Testis (tissue), 3 donors: ENCODE data around the gene ALOXE3. TPM values are rescaled to one million over a fixed set of nuclear protein-coding genes. Genes with fewer than 3 reads are reported as not detected.

Experiments
- DNase-seq: peaks from one replicate; pipeline ENCODE4 v3.0.0-alpha.2; 2019
- H3K27ac ChIP-seq, 2 donors: fragments of 200-600 bp; sonication (generic); one replicate each; pipeline ENCODE4 v1.5.1; 2019
- H3K27me3 ChIP-seq: fragments of 200-600 bp; sonication (generic); one replicate; pipeline ENCODE4 v1.5.1; 2019
- H3K36me3 ChIP-seq: fragments of 200-600 bp; sonication (generic); one replicate; pipeline ENCODE4 v1.5.1; 2017; ENCODE audit warnings: low read depth; ENCODE audit errors: missing control alignments
- H3K4me1 ChIP-seq: fragments of 200-600 bp; sonication (generic); one replicate; pipeline ENCODE4 v1.5.1; 2019
- H3K4me3 ChIP-seq, 2 donors: fragments of 200-600 bp; sonication (generic); one replicate each; pipeline ENCODE4 v1.5.1; 2017 to 2019
- H3K9me3 ChIP-seq: fragments of 200-600 bp; sonication (generic); one replicate; pipeline ENCODE4 v1.5.1; 2017
- POLR2A ChIP-seq: fragments of 450-650 bp; IDR thresholded peaks from one replicate; pipeline ENCODE4 v1.6.1; 2017; ENCODE audit warnings: antibody characterized with exemption, mild to moderate bottlenecking, moderate library complexity
- WGBS, 2 donors: methylation state at CpG; one replicate each; pipeline ENCODE4 v1.1.5; 2018; 5-methylcytosine and 5-hydroxymethylcytosine counted together
- intact Hi-C: fragments of 100-400 bp; cut with DNase I; formaldehyde crosslinking; loops from one replicate; pipeline ENCODE4 v1.15.1; 2023; ENCODE audit warnings: low total_unique reads
- polyA plus RNA-seq: library from polyadenylated mRNA; stranded (reverse); fragments of 350-450 nt; fragmentation: Illumina TruSeq; extraction: RNeasy Lipid Tissue Mini Kit (QIAGEN cat#74804); gene quantifications from one replicate; pipeline ENCODE4 v1.2.3, GENCODE V29; 2014; ENCODE audit warnings: low read depth, low replicate concordance; ENCODE audit not compliant: insufficient read depth
- total RNA-seq, 2 donors: library from RNA; depleted of rRNA; stranded (reverse); fragments of >200 nt; gene quantifications; one replicate each; pipeline ENCODE4 v1.2.3, GENCODE V29; 2016
- TF ChIP-seq, protein P1 (sequence below), 3 experiments: fragments of 450-650 bp in 2 of 3; fragments of 200-600 bp in 1 of 3; sonication (generic) in 1 of 3; IDR thresholded peaks; one replicate each; pipeline ENCODE4 v1.5.1; 2016 to 2019; ENCODE audit warnings: antibody characterized with exemption in 3 of 3, mild to moderate bottlenecking in 2 of 3, moderate library complexity in 1 of 3

ALOXE3 gene
- total and polyA plus RNA-seq, 3 donors from 2014 or later: 2.2 to 4.3 (median 2.7) TPM

DNA sequence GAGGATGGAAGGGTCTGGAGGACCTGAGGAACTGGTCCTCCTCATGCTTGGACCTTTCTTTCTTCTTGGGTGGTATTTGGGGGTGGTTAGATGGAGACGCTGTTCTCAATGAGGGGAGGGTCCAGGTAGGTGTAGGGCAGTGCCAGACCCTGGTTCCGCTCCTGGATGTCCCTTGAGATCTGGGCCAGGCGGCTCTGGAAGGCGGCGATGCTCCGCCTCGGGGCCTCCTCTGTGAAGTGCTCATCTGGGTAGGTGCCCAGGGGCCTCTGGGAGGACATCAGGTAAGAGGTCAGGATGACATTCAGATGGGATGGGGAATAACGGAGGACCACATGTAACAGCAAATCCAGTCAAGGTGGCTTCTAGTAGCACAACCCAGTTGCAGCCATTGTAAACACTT is 21.8 kb downstream of the ALOXE3 start:
- TF ChIP-seq POLR2A: no peak
- TF ChIP-seq, protein P1, sequence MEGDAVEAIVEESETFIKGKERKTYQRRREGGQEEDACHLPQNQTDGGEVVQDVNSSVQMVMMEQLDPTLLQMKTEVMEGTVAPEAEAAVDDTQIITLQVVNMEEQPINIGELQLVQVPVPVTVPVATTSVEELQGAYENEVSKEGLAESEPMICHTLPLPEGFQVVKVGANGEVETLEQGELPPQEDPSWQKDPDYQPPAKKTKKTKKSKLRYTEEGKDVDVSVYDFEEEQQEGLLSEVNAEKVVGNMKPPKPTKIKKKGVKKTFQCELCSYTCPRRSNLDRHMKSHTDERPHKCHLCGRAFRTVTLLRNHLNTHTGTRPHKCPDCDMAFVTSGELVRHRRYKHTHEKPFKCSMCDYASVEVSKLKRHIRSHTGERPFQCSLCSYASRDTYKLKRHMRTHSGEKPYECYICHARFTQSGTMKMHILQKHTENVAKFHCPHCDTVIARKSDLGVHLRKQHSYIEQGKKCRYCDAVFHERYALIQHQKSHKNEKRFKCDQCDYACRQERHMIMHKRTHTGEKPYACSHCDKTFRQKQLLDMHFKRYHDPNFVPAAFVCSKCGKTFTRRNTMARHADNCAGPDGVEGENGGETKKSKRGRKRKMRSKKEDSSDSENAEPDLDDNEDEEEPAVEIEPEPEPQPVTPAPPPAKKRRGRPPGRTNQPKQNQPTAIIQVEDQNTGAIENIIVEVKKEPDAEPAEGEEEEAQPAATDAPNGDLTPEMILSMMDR (IDR thresholded peaks at IDR 0.05): no peak
- no peaks in the 10 kb centered on the region for H3K9me3 ChIP-seq
- intact Hi-C loops: no loop called here
- DNase-seq: no peak
- 81 to 93% methylated on average over 7 to 8 of the region's 8 CpGs for WGBS, 2 donors
- no peaks in the 10 kb centered on the region for H3K27me3 ChIP-seq
- H3K36me3 ChIP-seq: no peaks in the 10 kb centered on the region
- H3K27ac ChIP-seq: no peak overlapping the region
- no peaks in the 10 kb centered on the region for H3K4me1 ChIP-seq
- no peak overlapping the region for H3K4me3 ChIP-seq

DNA sequence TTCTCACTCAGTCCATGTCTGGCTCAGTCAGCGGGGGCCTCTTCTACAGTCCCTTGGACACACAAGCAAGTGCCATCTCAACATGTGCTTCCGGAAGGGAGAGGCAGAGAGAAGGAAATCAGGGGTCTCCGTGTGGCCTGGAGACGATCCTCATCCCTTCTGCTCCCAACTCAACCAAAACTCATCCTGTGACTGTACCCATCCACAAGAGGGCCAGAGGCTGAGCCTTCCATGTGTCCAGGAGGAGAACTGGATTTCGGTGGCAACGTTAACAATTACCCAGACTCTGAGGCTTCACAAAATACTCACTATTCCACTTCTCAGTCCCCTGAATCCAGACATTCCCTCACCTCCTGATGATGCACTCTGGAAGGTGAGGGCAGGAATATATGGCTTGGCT is 23.0 kb downstream of the ALOXE3 start:
- Histone ChIP-seq H3K9me3 (no peaks in the 10 kb centered on the region), H3K4me1 (no peaks in the 10 kb centered on the region), H3K27me3 (no peaks in the 10 kb centered on the region), H3K4me3 (no peak overlapping the region), H3K36me3 (no peaks in the 10 kb centered on the region), H3K27ac (no peak overlapping the region)
- no peak for DNase-seq
- intact Hi-C loops: no loop called here
- WGBS, 2 donors: 67 to 81% methylated on average over 6 of the region's 6 CpGs
- TF ChIP-seq, protein P1 (IDR thresholded peaks at IDR 0.05): no peak
- TF ChIP-seq POLR2A: no peak

DNA sequence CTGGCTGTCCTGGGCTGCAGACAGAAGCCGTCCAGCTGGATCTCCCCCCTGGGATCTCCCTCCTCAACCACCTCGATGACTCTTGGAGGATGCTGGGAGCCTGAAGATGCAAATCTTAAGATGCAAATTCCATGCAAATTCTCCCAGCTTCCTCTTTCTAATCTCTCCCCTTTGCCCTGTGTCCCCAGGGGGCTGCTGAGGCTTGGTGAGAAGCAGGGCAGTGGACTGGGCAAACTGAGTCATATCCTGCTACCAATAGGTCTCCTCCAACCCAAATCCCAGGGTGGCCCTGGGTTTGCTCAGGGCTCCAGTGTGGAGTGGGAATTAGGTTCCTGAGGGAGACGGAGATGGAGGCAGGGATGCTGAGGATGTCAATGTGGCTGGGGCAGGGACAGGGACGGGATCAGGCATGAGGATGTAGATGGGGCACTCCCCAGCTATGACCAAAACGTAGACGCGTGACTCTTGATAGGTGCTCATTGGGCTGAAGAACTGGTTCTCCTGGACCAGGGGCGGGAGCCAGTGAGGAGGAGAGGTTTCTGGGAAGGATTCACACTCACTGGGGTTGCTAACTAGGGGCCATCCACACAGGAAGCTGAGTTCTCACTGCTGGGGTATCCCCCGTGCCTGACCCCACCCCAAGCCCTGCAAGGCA is 27.2 kb downstream of the ALOXE3 start:
- no peaks in the 10 kb centered on the region for H3K4me1 ChIP-seq
- H3K27ac ChIP-seq: no peak overlapping the region
- no peak for DNase-seq
- no peaks in the 10 kb centered on the region for H3K27me3 ChIP-seq
- TF ChIP-seq, protein P1 (IDR thresholded peaks at IDR 0.05): no peak
- TF ChIP-seq POLR2A: no peak
- intact Hi-C loops: no loop called here
- H3K9me3 ChIP-seq: no peaks in the 10 kb centered on the region
- WGBS, 2 donors: 62 to 80% methylated on average over 8 to 9 of the region's 9 CpGs
- no peak overlapping the region for H3K4me3 ChIP-seq
- no peaks in the 10 kb centered on the region for H3K36me3 ChIP-seq

DNA sequence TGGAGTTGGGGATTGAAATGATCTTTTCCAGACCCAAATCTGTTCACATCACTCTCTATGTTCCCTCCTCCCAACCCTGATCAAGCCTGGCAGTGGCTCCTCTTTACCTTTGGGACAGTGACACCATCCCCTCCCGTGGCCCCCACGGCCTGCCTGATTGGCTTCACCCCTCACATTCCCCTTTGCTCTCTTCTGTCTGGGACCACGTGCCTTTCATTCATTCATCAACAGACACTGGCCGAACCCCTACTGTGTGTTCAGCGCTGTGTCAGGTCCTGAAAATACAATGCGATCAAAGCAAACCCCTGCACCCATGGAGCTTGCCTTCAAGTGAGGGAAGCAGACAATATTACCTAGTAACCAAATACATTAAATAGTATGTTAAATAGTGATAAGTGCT is 28.6 kb downstream of the ALOXE3 start:
- H3K9me3 ChIP-seq: no peaks in the 10 kb centered on the region
- no peak for DNase-seq
- 77 to 79% methylated on average over 6 of the region's 6 CpGs for WGBS, 2 donors
- TF ChIP-seq, protein P1 (IDR thresholded peaks at IDR 0.05): no peak
- TF ChIP-seq POLR2A: no peak
- H3K27me3 ChIP-seq: no peaks in the 10 kb centered on the region
- intact Hi-C loops: no loop called here
- H3K27ac ChIP-seq: no peak overlapping the region
- no peaks in the 10 kb centered on the region for H3K4me1 ChIP-seq
- no peak overlapping the region for H3K4me3 ChIP-seq
- H3K36me3 ChIP-seq: no peaks in the 10 kb centered on the region

DNA sequence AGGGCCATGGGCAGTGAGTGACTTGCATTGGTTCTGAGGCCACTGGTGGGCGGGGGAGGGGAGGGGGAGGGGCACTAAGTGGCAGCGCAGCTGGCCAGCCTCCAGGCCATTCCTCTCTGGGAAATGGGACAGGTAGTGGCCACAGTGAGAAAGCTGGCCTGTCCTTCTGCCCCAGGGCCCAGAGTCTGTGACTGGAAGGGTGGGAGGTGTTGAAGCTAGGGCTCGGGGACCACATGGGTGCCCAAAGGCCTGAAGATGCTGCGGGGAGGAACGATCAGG is 30.4 kb downstream of the ALOXE3 start:
- no peak overlapping the region for H3K27ac ChIP-seq
- intact Hi-C loops: no loop called here
- H3K27me3 ChIP-seq: no peaks in the 10 kb centered on the region
- H3K36me3 ChIP-seq: no peaks in the 10 kb centered on the region
- TF ChIP-seq, protein P1 (IDR thresholded peaks at IDR 0.05): no peak
- no peak for DNase-seq
- H3K4me3 ChIP-seq: no peak overlapping the region
- 78 to 79% methylated on average over 3 to 5 of the region's 5 CpGs for whole genome bisulfite sequencing, 2 donors
- no peaks in the 10 kb centered on the region for H3K9me3 ChIP-seq
- no peaks in the 10 kb centered on the region for H3K4me1 ChIP-seq
